Measurements from ENCODE around the gene FARP1.

GRCh38 chr13:98173431-98174152, 30.7 kb downstream of the FARP1 start:
- TF ChIP-seq REST (IDR thresholded peaks at IDR 0.05; ENCODE audit: insufficient read depth in 1 of 2, low read depth in 2 of 2, low read length in 2 of 2) (no peak), TAF1 (IDR thresholded peaks at IDR 0.05; ENCODE audit: borderline replicate concordance, insufficient read depth, low read length) (no peak), POLR2AphosphoS5 (IDR thresholded peaks at IDR 0.05; ENCODE audit: low read depth, low read length) (no peak)

All from PFSK-1 (cell line).